Renal cortical epithelial cell (primary cell): ENCODE measurements around the gene IFT27. TPM values are rescaled to one million over a fixed set of nuclear protein-coding genes. Genes with fewer than 3 reads are reported as not detected.

Source experiments
- DNase-seq: peaks from one replicate; pipeline ENCODE4 v3.0.0-alpha.2; 2011; ENCODE audit warnings: low read depth
- total RNA-seq: library from RNA; depleted of rRNA; stranded (reverse); fragments of >200 nt; gene quantifications from 2 replicates; pipeline ENCODE4 v1.2.3, GENCODE V29; 2014

IFT27 gene
- total RNA-seq, 1 donor from 2014 or later, result 10.3 TPM

- no peak for DNase-seq
Observed at GRCh38 chr22:36725366-36726006, 50.4 kb downstream of the IFT27 start.

GRCh38 chr22:36724836-36725235 is 51.1 kb downstream of the IFT27 start:
- DNase-seq, result no peak

DNA sequence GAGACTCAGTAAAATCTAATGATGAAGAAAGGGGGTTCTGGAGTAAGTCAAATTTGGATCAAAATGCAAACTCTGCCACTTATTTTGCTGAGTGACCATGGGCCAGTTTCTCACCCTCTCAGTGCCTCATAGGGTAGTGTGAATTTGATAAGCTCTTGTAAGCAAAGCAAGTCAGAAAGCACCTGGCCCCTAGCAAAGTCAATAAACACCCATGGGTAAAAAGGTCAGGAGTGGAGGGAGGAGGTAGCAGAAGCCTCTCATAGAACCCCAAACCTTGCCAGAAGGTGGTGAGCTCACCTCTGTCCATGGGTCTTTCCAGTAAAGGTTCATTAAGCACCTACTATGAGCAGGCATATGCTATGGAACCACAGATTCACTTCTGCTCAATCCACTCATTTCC is 53.9 kb downstream of the IFT27 start:
- no peak for DNase-seq

DNA sequence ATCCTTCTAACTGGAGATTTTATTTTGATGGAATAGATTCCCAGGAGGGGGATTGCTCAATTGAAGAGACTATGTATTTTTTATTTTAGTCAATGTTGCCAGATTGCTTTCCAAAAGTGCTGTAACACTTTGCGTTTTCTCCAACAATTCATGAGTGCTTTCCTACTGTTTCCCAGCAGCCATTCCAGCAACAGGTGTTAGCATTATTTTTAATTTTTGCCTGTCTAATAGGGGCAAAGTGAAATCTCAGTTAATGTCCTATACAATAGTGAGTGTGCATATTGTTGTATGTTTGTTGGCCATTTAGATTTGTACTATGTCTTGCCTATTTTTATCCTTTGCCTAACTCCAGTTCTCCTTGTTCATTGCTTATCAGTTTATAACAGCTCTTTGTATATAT is 60.3 kb downstream of the IFT27 start:
- DNase-seq, result no peak

DNA sequence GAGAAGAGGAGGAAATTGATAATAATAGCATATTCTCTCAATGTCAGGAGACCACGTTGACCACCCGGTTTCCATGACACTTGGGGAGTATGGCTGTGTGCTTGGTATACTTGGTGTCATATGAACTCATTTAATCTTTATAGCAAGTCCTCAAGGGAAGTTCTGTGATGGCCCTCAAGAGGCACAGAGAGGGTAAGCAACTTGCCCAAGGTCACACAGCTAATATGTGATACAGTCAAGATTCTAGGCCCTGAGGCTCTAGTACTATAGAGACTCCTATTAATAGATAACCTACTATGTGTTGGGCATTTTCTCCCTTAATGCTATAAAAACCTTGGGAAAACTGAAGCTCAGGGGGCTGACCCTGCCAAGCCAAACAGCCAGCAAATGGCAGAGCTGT is 61.8 kb downstream of the IFT27 start:
- no peak for DNase-seq

- no peak for DNase-seq
Observed at GRCh38 chr22:36713436-36713835, 62.5 kb downstream of the IFT27 start.

Other genes starting within 250 kb of the IFT27 start
- 438 and 738 TPM in 2 replicates for gene EIF3D, start 247.0 kb downstream of the IFT27 start, total RNA-seq
- not detected in 2 replicates for gene CACNG2, start 72.4 kb downstream of the IFT27 start, total RNA-seq
- not detected in 2 replicates for gene PVALB, start 40.9 kb upstream of the IFT27 start, total RNA-seq
- not detected in 2 replicates for gene NCF4, start 84.9 kb upstream of the IFT27 start, total RNA-seq
- under 0.01 TPM in 1 of 2 replicates, not detected in the other for gene CSF2RB, start 137.5 kb upstream of the IFT27 start, total RNA-seq
- gene TST, start 243.3 kb upstream of the IFT27 start, total RNA-seq, result 39.2 and 81.8 TPM in 2 replicates
- 75.5 and 129 TPM in 2 replicates for gene MPST, start 243.6 kb upstream of the IFT27 start, total RNA-seq